Peyer's patch (tissue), 4 donors: Measurements from ENCODE around the gene SCN5A. TPM values are rescaled to one million over a fixed set of nuclear protein-coding genes. Genes with fewer than 3 reads are reported as not detected.
A peak's percentile ranks its signal among the peaks of the same experiment; 100 is the strongest.

Experiments used
- DNase-seq, 3 donors: peaks; one replicate each; pipeline ENCODE4 v3.0.0-alpha.2; 2017 to 2019
- H3K27ac ChIP-seq, 4 donors: fragments of 200-600 bp; sonication (generic); one replicate each; pipeline ENCODE4 v1.5.1; 2016 to 2019
- H3K27me3 ChIP-seq, 2 donors: fragments of 200-600 bp; sonication (generic); one replicate each; pipeline ENCODE4 v1.5.1; 2019
- H3K36me3 ChIP-seq, 3 donors: fragments of 200-600 bp; sonication (generic); one replicate each; pipeline ENCODE4 v1.5.1; 2016 to 2019
- H3K4me1 ChIP-seq, 4 donors: fragments of 200-600 bp; sonication (generic); one replicate each; pipeline ENCODE4 v1.5.1; 2016 to 2019
- H3K4me3 ChIP-seq, 4 donors: fragments of 200-600 bp; sonication (generic); 1 replicate in 3 of 4; 2 replicates in 1 of 4; pipeline ENCODE4 v1.5.1; 2016 to 2019; ENCODE audit warnings: mild to moderate bottlenecking in 1 of 4
- H3K9me3 ChIP-seq, 4 donors: fragments of 200-600 bp; sonication (generic); one replicate each; pipeline ENCODE4 v1.5.1; 2016 to 2019; ENCODE audit warnings: mild to moderate bottlenecking in 1 of 4
- POLR2A ChIP-seq, 2 donors: fragments of 450-650 bp; IDR thresholded peaks; one replicate each; pipeline ENCODE4 v1.5.1; 2017; ENCODE audit warnings: antibody characterized with exemption in 2 of 2, mild to moderate bottlenecking in 2 of 2, moderate library complexity in 2 of 2
- total RNA-seq, 4 donors: library from RNA; depleted of rRNA; stranded (reverse); fragments of >200 nt; gene quantifications; one replicate each; pipeline ENCODE4 v1.1.0, GENCODE V29; 2016
- TF ChIP-seq, protein P1 (sequence below), 6 experiments: fragments of 450-650 bp in 4 of 6; fragments of 200-600 bp in 2 of 6; sonication (generic) in 1 of 6; IDR thresholded peaks; one replicate each; pipeline ENCODE4 v1.5.1; 2017 to 2019; ENCODE audit warnings: antibody characterized with exemption in 6 of 6, mild to moderate bottlenecking in 3 of 6, moderate library complexity in 1 of 6

Gene SCN5A
- total RNA-seq, 4 donors from 2014 or later: 0.13 TPM; not detected in 3

DNA sequence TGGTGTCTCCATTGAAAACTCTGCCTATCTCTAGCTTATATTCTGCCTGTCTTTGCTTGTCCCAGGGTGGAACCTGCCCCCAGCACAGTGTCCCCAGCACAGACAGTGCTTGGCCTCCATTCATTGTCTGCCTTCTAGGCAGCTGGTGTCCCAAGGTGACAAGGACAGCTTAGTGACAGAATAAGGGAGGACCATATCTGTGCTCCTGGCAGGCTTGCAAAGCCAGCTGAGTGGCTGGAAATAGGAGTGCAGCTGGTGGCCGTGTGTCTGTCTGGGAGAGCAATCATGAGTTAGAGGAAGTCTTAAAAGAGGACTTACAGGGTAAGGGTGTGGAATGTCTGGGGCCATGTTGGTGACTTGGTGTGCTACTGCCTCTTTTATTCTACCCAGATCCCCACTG lies 33.4 kb downstream of the SCN5A start:
- Histone ChIP-seq H3K4me3 (no peak overlapping the region), H3K27me3 (no peaks in the 10 kb centered on the region), H3K4me1 (no peaks in the 10 kb centered on the region), H3K27ac (no peak overlapping the region), H3K36me3 (no peaks in the 10 kb centered on the region), H3K9me3 (no peaks in the 10 kb centered on the region)
- DNase-seq: peak in 1 of 3 donors; percentile 15
- TF ChIP-seq, protein P1, sequence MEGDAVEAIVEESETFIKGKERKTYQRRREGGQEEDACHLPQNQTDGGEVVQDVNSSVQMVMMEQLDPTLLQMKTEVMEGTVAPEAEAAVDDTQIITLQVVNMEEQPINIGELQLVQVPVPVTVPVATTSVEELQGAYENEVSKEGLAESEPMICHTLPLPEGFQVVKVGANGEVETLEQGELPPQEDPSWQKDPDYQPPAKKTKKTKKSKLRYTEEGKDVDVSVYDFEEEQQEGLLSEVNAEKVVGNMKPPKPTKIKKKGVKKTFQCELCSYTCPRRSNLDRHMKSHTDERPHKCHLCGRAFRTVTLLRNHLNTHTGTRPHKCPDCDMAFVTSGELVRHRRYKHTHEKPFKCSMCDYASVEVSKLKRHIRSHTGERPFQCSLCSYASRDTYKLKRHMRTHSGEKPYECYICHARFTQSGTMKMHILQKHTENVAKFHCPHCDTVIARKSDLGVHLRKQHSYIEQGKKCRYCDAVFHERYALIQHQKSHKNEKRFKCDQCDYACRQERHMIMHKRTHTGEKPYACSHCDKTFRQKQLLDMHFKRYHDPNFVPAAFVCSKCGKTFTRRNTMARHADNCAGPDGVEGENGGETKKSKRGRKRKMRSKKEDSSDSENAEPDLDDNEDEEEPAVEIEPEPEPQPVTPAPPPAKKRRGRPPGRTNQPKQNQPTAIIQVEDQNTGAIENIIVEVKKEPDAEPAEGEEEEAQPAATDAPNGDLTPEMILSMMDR (IDR thresholded peaks at IDR 0.05): no peak
- TF ChIP-seq POLR2A (IDR thresholded peaks at IDR 0.05): no peak

DNA sequence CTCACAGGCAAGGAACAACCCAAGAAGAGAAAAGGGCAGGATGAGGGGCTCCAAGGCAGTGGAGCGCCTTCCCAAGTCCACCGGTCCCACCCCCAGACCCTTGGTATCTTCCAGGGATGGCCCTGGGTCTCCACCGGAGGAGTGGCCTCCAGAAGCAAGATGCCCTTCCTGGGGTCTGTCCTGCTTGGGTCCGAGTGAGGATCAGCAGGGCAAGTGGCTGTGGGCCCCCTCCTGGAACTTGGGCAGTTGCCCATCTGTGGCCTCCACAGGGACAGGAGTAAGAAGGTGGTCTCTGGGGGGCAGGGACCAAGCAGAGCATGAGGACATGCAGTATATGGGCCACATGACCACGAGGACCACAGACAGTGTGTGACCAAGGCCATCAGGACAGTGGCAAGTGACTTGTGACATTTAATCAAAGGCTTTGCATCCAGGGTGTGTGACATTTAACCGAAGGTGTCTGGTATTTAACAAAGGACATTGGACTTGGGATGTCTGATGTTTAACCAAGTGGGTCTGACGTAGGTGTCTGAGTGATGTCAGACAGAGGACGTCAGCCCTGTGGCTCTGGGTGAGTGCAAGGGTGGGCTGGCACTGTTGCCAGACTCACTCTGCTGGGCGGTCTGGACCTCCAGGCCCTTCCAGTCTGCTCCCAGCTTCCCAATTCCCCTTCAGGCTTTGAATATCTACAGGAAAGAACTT lies 34.7 kb downstream of the SCN5A start:
- H3K9me3 ChIP-seq: no peaks in the 10 kb centered on the region
- no peaks in the 10 kb centered on the region for H3K27me3 ChIP-seq
- no peak for TF ChIP-seq POLR2A (IDR thresholded peaks at IDR 0.05)
- TF ChIP-seq, protein P1 (IDR thresholded peaks at IDR 0.05): no peak
- no peaks in the 10 kb centered on the region for H3K4me1 ChIP-seq
- peak in 1 of 3 donors; percentile 9 for DNase-seq
- no peak overlapping the region for H3K4me3 ChIP-seq
- no peaks in the 10 kb centered on the region for H3K36me3 ChIP-seq
- H3K27ac ChIP-seq: no peak overlapping the region

DNA sequence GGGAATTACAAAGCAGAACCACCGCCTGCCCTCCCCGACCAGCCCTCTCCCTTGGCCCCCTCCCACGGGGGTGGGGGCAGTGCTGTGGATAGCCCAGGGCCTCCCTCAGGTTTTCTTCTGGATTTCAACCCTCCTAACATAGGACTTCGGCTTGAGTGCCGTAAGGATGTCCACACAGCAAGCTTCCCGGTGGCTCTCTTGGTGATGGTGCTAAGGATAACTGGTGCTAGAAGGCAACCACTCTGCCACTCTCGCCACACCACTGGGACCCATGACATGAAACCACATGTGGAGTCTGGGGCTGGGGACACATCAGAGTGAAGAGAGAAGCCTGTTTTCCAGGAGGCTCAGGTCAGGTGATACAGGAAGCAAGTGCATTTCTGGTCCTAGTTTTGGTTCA lies 35.4 kb downstream of the SCN5A start:
- H3K4me1 ChIP-seq: no peaks in the 10 kb centered on the region
- no peaks in the 10 kb centered on the region for H3K27me3 ChIP-seq
- no peak overlapping the region for H3K4me3 ChIP-seq
- no peak overlapping the region for H3K27ac ChIP-seq
- H3K36me3 ChIP-seq: no peaks in the 10 kb centered on the region
- no peak for TF ChIP-seq POLR2A (IDR thresholded peaks at IDR 0.05)
- TF ChIP-seq, protein P1 (IDR thresholded peaks at IDR 0.05): no peak
- no peaks in the 10 kb centered on the region for H3K9me3 ChIP-seq
- DNase-seq: peak in 1 of 3 donors; percentile 12

DNA sequence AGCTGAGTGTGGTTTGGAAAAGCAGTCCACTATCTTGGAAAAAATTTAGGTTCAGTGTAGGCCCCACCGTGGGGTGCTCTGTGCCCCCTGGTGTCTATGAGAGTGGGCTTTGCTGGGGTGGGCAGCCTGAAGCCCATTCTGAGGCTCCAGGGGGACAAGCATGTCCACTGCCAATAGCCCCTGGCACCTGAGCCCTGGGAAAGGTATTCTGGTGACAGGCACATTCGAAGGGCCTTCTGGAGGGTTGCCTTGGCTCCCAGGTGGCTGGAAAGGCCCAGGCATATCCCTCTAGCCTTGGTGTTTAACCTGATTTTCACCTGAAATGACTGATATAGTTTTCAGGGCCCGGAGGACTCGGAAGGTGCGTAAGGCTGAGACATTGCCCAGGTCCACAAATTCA lies 36.1 kb downstream of the SCN5A start:
- Histone ChIP-seq H3K4me1 (no peaks in the 10 kb centered on the region), H3K27ac (no peak overlapping the region), H3K27me3 (no peaks in the 10 kb centered on the region), H3K36me3 (no peaks in the 10 kb centered on the region), H3K9me3 (no peaks in the 10 kb centered on the region), H3K4me3 (no peak overlapping the region)
- DNase-seq: peak in 1 of 3 donors; percentile 18
- TF ChIP-seq, protein P1 (IDR thresholded peaks at IDR 0.05): no peak
- no peak for TF ChIP-seq POLR2A (IDR thresholded peaks at IDR 0.05)

DNA sequence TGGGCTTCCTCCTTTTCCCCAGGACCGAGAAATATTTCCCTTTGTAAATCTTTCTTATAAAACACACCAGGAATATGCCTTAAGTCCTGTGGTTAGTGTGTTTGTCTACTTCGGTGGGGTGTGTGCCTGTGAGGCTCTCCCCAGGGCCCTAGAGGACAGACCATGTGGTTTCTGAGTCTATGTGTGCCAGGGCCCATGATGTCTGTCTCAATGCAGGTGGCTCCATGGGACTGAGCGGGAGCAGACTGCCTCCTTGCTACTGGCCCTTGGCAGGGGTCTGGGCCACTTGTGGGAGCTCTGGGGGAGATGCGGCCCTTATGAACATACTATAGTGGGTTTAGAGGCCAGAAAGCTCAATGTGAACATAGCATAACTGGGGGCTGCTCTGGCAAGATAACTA lies 37.6 kb downstream of the SCN5A start:
- no peaks in the 10 kb centered on the region for H3K9me3 ChIP-seq
- H3K4me1 ChIP-seq: no peaks in the 10 kb centered on the region
- no peak overlapping the region for H3K27ac ChIP-seq
- H3K4me3 ChIP-seq: no peak overlapping the region
- no peaks in the 10 kb centered on the region for H3K27me3 ChIP-seq
- DNase-seq: peak in 1 of 3 donors; percentile 19
- H3K36me3 ChIP-seq: no peaks in the 10 kb centered on the region
- TF ChIP-seq POLR2A (IDR thresholded peaks at IDR 0.05): no peak
- TF ChIP-seq, protein P1 (IDR thresholded peaks at IDR 0.05): no peak
